GM19328 (cell line): Measurements from ENCODE around the gene HIPK1.

Experiments used
- ATAC-seq: cut with Tn5 transposase; IDR thresholded peaks from one replicate; pipeline ENCODE4 v1.9.1; 2021; ENCODE audit warnings: mild to moderate bottlenecking, moderate library complexity; ENCODE audit not compliant: unreplicated experiment

The HIPK1 gene

DNA sequence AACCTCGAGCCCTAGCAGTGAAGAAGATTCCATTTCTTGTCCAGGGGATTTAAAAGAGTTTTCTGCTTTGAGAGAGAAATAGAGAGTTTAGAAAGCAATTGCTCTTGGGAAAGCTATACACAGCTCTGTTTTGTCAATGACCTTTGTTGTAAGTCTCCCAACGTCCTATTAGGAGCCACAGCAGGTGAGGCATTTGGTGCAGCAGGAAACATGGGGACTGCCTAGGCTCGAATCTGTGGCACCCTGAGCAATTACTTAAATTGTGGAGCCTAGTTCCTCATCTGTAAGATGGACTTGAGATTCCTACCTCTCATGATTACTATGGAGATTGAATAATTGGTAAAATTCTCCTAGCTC, 15.8 kb upstream of the HIPK1 start:
- no peak for ATAC-seq

GRCh38 chr1:113913887-113914664, 15.0 kb upstream of the HIPK1 start:
- no peak for ATAC-seq

GRCh38 chr1:113916974-113917373, 12.2 kb upstream of the HIPK1 start:
- no peak for ATAC-seq

- no peak for ATAC-seq
These were observed 11.6 kb upstream of the HIPK1 start for GRCh38 chr1:113917400-113918082.

DNA sequence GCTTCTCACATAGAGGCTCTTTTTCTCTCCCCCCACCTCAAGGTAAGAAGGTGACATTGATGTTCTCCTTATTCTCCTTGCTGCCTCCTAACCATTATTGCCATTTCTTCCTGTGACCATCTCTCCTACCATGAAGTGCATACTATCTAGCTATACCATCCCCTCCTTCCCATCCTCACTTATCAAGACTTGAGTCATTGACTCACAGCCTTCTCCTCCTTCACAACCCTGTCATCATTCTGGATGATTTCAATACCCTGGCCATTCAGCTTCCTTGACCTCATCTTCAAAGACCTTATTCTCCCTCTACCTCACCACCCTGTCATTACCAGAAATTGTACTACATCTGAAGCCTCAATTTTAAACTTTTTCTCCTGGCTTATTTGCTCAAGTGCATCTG, 10.9 kb upstream of the HIPK1 start:
- ATAC-seq, result no peak

DNA sequence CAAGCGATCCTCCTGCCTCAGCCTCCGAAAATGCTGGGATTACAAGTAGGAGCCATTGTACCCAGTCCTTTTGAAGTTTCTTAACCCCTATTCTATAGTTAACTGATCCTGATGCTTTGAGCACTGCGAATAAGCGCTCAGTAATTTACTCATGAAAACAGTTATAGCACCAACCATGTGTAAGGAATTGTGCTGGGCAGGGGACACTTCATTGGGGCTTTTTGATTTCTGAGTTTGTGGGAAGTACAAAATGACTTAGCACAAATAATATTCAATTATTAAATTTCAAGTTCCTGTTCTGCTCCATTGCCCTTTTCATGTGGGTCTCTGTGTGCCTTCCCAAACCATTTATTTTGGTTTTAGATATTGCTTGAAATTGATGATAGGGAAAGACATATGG, 6.2 kb upstream of the HIPK1 start:
- no peak for ATAC-seq

- no peak for ATAC-seq
These were observed 4.7 kb upstream of the HIPK1 start for GRCh38 chr1:113924473-113924872.

DNA sequence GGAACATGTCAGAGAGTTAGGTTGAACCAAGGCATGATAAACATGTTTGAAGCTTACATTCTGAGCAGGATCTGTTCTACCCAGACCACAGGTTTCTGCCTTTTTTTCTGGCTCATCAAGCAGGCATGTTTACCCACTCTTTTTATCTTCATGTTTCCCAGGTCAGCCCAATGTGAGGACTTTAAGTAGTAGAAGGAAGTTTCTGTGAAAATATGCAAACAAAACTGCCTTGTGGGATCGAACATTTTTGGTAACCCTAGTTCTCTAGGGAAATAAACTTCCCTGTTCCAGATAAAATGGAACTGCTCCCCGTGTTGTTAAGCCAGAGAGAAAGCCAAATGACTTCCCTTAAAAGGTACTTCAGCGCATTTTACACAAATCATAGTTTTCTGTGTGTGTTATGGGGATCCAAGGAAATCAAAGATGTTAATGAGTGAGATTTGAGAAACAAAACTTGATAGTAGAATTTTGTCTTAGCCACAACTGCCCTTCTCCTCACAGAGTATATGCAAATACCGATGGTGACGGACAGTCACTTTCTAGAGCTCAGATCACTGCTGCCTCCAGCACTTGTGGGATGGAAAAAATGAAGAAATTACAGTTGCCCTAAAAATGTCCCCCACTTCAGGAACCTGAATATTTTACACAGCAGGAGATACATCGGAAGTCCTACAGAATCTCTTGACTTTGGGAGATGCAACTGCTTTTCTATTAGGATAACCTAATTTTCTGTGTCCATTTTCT, 765 bp upstream of the HIPK1 start:
- ATAC-seq, result no peak

DNA sequence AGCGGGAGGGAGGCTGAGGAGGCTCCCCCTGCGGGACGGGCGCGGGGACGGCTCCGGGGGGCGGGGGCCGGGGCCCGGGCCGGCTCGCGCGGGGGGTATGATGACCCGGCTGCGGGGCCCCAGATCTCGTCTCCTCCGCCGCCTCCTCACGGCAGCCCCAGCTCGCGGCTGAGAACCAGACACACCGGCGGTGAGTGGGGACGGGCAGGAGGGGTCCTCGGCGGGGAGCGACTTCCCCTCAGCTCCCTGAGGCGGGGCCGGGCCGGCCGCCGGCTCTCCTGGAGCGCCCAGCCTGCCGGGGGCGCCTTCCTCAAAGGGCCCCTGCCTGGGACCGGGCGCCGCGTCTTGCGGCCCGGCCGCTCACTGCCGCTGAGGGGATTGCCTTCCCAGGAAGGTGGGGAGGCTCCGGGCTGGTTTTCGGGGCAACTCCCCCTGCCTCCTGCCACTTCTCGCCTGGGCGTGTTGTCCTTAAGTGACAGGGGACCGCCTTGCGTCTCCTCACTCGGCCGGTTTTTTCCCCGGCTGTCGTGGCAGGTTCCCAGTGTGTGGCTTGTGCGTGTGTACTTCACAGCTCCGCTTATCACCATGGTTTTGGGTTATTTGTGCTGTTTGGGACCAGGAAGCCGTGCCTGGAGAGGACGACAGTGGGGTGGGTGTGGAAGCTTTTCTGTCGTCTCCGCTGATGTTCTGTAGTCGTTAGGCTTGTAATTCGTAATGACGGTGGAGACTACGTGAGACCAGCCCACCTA, 800 bp downstream of the HIPK1 start:
- ATAC-seq, result peak; percentile 37

- peak; percentile 27 for ATAC-seq
These were observed 1.5 kb downstream of the HIPK1 start for GRCh38 chr1:113930499-113931161.

GRCh38 chr1:113931451-113931851, 2.3 kb downstream of the HIPK1 start:
- no peak for ATAC-seq

DNA sequence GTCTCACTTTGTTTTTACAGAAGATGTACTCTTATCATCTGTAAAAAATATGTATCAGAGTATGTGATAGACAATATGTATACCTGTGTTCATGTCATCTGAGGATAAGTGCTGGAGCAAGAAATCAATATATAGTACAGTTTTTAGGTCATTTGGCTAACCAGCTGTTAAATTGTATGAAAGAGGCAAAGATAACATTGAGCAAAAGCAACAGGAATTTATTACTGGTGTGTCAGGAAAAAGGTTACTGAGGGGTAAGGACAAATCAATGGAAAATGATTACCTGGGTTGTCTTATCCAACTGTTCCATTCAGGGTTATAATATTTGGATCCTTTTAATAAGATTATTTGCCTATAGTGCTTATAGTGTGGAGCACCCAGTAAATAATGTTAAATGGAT, 4.9 kb downstream of the HIPK1 start:
- no peak for ATAC-seq

- ATAC-seq, result no peak
These were observed 5.5 kb downstream of the HIPK1 start for GRCh38 chr1:113934511-113935055.

- ATAC-seq, result no peak
These were observed 6.1 kb downstream of the HIPK1 start for GRCh38 chr1:113935176-113935575.

- ATAC-seq, result no peak
These were observed 6.8 kb downstream of the HIPK1 start for GRCh38 chr1:113935970-113936369.

DNA sequence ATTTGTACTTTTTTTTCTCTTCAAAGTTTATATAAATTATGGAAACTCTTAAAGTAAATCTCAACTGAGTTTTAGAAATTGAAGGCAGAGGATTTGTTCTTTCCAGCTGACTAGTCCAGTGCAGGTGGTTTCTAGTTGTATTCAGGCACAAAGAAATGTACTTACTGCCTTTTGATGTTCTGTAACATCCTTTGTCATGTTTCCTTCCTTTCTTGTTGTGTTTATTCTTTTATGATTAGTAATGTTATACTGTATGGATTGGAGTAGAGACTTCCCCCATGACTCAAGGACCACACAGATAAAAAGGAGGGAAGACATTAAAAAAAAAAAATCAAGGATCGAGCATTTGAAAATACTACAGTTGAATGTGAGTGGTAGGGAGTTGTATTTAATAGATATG, 8.0 kb downstream of the HIPK1 start:
- ATAC-seq, result no peak

DNA sequence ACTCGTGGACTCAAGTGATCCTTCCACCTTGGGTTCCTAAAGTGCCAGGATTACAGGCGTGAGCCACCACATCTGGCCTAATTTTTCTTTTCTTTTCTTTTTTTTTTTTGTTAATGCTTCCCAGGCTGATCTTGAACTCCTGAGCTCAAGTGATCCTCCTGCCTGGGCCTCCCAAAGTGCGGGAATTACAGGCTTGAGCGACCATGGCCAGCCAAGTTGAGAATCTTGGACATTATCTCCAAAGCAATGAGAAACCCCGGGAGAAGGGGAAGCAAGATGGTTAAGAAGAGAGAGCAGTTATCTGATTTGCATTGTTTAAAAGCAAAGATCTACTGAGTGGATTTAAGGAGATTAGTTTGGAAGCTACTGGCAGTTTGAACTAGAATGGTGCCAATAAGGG, 9.1 kb downstream of the HIPK1 start:
- no peak for ATAC-seq

GRCh38 chr1:113940365-113941244, 11.5 kb downstream of the HIPK1 start:
- no peak for ATAC-seq

DNA sequence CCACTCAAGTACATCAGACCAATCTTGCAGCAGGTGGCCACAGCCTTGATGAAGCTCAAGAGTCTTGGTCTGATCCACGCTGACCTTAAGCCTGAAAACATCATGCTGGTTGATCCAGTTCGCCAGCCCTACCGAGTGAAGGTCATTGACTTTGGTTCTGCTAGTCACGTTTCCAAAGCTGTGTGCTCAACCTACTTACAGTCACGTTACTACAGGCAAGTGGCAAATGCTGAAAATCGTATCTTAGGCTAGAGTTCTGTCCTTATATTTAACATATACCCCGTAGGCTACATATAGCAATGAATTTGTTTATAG, 12.1 kb downstream of the HIPK1 start:
- no peak for ATAC-seq

DNA sequence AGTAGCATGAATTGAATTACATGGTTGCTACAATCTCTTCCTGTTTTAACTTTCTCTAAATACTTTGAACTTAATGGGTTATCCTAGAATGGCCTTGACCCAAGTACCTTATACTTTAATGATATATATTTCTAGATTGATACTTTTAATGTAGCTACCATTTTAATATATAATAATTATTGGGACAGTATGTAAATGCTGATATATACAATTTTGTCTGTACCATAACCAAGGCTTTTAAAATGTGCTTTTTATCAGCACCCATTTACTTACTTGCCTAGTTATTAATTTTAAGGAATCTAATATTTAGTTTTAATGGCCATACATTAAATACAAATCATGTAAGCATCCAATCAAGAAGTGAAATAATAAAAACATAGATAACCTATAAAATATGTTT, 13.4 kb downstream of the HIPK1 start:
- ATAC-seq, result no peak
